ENCODE results near the gene MBD5.

The MBD5 gene

DNA sequence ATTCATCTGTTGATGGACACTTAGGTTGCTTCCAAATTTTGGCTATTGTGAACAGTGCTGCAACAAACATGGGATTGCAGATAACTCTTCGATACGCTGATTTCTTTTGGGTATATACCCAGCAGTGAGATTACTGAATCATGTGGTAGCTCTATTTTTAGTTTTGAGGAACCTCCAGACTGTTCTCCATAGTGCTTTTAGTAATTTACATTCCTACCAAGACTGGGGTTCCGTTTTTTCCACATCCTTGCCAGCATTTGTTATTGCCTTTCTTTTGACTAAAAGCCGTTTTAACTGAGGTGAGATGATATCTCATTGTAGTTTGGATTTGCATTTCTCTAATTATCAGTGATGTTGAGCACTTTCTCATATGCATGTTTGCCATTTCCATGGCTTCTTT is 200.3 kb downstream of the MBD5 start:
- ChIA-PET CTCF (no interaction called here), POLR2A (no interaction called here)
- TF ChIP-seq ARNT (IDR thresholded peaks at IDR 0.05) = no peak
- no peak for TF ChIP-seq BHLHE40 (IDR thresholded peaks at IDR 0.05; ENCODE audit: borderline replicate concordance)
- no peak for TF ChIP-seq FOXK2 (IDR thresholded peaks at IDR 0.05)
- TF ChIP-seq TARDBP (IDR thresholded peaks at IDR 0.05) = no peak
- no peak for TF ChIP-seq LEF1 (IDR thresholded peaks at IDR 0.05; ENCODE audit: borderline replicate concordance)
- TF ChIP-seq, protein P1, sequence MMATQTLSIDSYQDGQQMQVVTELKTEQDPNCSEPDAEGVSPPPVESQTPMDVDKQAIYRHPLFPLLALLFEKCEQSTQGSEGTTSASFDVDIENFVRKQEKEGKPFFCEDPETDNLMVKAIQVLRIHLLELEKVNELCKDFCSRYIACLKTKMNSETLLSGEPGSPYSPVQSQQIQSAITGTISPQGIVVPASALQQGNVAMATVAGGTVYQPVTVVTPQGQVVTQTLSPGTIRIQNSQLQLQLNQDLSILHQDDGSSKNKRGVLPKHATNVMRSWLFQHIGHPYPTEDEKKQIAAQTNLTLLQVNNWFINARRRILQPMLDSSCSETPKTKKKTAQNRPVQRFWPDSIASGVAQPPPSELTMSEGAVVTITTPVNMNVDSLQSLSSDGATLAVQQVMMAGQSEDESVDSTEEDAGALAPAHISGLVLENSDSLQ (IDR thresholded peaks at IDR 0.05) = no peak
- no peak for TF ChIP-seq L3MBTL2 (conservative IDR thresholded peaks at IDR 0.05)
- TF ChIP-seq SUZ12 (IDR thresholded peaks at IDR 0.05) = no peak
- DNase-seq (ENCODE audit: extremely low spot score) = no peak

DNA sequence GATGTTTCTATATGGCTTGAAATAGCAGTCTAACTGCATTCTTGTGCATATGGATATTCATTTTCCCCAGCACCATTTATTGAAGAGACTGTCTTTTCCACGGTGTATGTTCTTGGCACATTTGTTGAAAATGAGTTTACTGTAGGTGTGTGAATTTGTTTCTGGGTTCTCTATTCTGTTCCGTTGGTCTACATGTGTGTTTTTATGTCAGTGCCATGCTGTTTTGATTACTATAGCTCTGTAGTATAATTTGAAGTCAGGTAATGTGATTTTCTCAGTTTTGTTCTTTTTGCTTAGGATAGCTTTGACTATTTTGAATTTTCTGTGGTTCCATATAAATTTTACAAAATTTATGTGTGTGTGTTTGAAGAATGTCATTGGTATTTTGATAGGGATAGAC is 201.0 kb downstream of the MBD5 start:
- CTCF ChIA-PET = no interaction called here
- POLR2A ChIA-PET = no interaction called here
- DNase-seq (ENCODE audit: extremely low spot score) = no peak
- TF ChIP-seq FOXM1 (IDR thresholded peaks at IDR 0.05; ENCODE audit: borderline replicate concordance) = no peak
- no peak for TF ChIP-seq LEF1 (IDR thresholded peaks at IDR 0.05; ENCODE audit: borderline replicate concordance)
- TF ChIP-seq FOXA1 (IDR thresholded peaks at IDR 0.05) = no peak
- no peak for TF ChIP-seq NFRKB (IDR thresholded peaks at IDR 0.05)
- no peak for TF ChIP-seq BHLHE40 (IDR thresholded peaks at IDR 0.05; ENCODE audit: borderline replicate concordance)
- TF ChIP-seq ZNF384 (IDR thresholded peaks at IDR 0.05) = no peak
- TF ChIP-seq SP1 (IDR thresholded peaks at IDR 0.05) = no peak
- no peak for TF ChIP-seq FOXK2 (IDR thresholded peaks at IDR 0.05)
- TF ChIP-seq TARDBP (IDR thresholded peaks at IDR 0.05) = no peak
- TF ChIP-seq HDGF (IDR thresholded peaks at IDR 0.05; ENCODE audit: borderline replicate concordance) = no peak
- TF ChIP-seq, protein P1 (IDR thresholded peaks at IDR 0.05) = no peak
- TF ChIP-seq L3MBTL2 (conservative IDR thresholded peaks at IDR 0.05) = no peak
- TF ChIP-seq ARNT (IDR thresholded peaks at IDR 0.05) = no peak
- no peak for TF ChIP-seq SUZ12 (IDR thresholded peaks at IDR 0.05)
- no peak for TF ChIP-seq ELF4 (IDR thresholded peaks at IDR 0.05)
- no peak for TF ChIP-seq CTBP1 (IDR thresholded peaks at IDR 0.05; ENCODE audit: borderline replicate concordance)

DNA sequence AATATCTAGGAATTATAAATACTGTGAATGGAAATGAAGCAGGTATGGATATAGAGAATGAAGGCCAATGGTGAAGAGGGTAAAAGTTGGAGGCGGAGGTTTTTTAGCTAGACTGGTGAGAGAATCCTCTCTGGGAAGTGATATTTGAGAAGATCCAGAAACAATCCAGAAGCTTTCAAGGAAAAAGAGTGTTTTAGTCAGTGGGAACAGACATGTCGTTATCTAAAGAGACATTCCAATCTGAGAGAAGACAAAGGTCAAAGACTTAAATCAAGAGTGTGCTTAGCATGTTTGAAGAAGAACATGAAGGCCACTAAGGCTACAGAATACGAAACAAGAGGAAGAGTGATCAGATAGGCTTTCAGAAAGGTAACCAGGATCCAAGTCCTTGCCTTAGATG is 211.0 kb downstream of the MBD5 start:
- CTCF ChIA-PET = no interaction called here
- TF ChIP-seq SP1 (IDR thresholded peaks at IDR 0.05) (no peak), ARNT (IDR thresholded peaks at IDR 0.05) (no peak), LEF1 (IDR thresholded peaks at IDR 0.05; ENCODE audit: borderline replicate concordance) (no peak)
- POLR2A ChIA-PET = no interaction called here

DNA sequence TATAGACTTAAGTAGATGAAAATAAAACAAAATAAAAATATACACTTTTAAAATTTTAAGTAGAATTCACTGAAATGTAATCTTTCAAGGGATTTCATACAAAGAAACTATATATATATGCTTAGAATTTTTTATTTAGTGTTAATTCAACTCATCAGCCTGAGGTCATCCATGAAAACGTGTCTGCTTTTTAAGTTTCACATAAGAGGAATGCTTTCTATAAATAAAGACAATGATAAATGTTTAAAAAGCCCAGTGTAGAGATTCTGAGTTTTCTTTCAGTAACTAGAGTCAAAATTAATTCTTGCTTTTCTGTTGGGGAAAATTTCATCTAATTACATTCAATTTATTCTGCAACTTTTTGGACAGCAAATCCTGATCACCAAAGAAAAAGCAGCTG is 213.3 kb downstream of the MBD5 start:
- TF ChIP-seq LEF1 (IDR thresholded peaks at IDR 0.05; ENCODE audit: borderline replicate concordance) (no peak), ELF4 (IDR thresholded peaks at IDR 0.05) (no peak), SP1 (IDR thresholded peaks at IDR 0.05) (no peak), CTBP1 (IDR thresholded peaks at IDR 0.05; ENCODE audit: borderline replicate concordance) (no peak), ARNT (IDR thresholded peaks at IDR 0.05) (no peak), ZNF384 (IDR thresholded peaks at IDR 0.05) (no peak), BHLHE40 (IDR thresholded peaks at IDR 0.05; ENCODE audit: borderline replicate concordance) (no peak), TARDBP (IDR thresholded peaks at IDR 0.05) (no peak), FOXK2 (IDR thresholded peaks at IDR 0.05) (no peak), HDGF (IDR thresholded peaks at IDR 0.05; ENCODE audit: borderline replicate concordance) (no peak)
- ChIA-PET POLR2A (no interaction called here), CTCF (no interaction called here)
- no peak for DNase-seq (ENCODE audit: extremely low spot score)

More for the DNA sequence above, 211.0 kb downstream of the MBD5 start:
- no peak for DNase-seq (ENCODE audit: extremely low spot score)

DNA sequence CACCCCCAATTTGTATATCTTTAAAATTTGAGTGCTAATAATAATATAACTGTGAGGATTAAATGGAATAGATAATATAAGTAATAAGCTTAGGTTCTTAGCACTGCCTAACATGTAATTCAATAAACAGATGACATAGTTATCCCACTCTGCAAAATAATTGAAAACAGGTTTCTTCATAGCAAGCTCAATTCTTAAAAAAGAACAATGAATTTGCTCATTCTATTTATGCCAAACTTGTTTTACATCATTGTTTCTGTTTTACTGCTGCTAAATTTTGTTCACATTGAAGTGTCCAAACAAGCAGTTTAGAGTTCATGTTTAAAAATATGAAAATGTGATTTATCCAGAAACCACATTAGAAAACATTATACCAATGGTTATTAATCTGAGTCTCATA is 217.0 kb downstream of the MBD5 start:
- ChIA-PET POLR2A (no interaction called here), CTCF (no interaction called here)
- no peak for TF ChIP-seq ELF4 (IDR thresholded peaks at IDR 0.05)
- TF ChIP-seq FOXA1 (IDR thresholded peaks at IDR 0.05) = no peak
- TF ChIP-seq SUZ12 (IDR thresholded peaks at IDR 0.05) = no peak
- no peak for TF ChIP-seq ZNF384 (IDR thresholded peaks at IDR 0.05)
- TF ChIP-seq LEF1 (IDR thresholded peaks at IDR 0.05; ENCODE audit: borderline replicate concordance) = no peak
- TF ChIP-seq TARDBP (IDR thresholded peaks at IDR 0.05) = no peak
- TF ChIP-seq SP1 (IDR thresholded peaks at IDR 0.05) = no peak
- no peak for TF ChIP-seq BHLHE40 (IDR thresholded peaks at IDR 0.05; ENCODE audit: borderline replicate concordance)
- TF ChIP-seq CTBP1 (IDR thresholded peaks at IDR 0.05; ENCODE audit: borderline replicate concordance) = no peak
- no peak for TF ChIP-seq NFRKB (IDR thresholded peaks at IDR 0.05)
- no peak for TF ChIP-seq HDGF (IDR thresholded peaks at IDR 0.05; ENCODE audit: borderline replicate concordance)
- no peak for TF ChIP-seq FOXM1 (IDR thresholded peaks at IDR 0.05; ENCODE audit: borderline replicate concordance)
- TF ChIP-seq FOXK2 (IDR thresholded peaks at IDR 0.05) = no peak
- TF ChIP-seq ARNT (IDR thresholded peaks at IDR 0.05) = no peak
- no peak for TF ChIP-seq L3MBTL2 (conservative IDR thresholded peaks at IDR 0.05)
- TF ChIP-seq, protein P1 (IDR thresholded peaks at IDR 0.05) = no peak
- no peak for DNase-seq (ENCODE audit: extremely low spot score)

DNA sequence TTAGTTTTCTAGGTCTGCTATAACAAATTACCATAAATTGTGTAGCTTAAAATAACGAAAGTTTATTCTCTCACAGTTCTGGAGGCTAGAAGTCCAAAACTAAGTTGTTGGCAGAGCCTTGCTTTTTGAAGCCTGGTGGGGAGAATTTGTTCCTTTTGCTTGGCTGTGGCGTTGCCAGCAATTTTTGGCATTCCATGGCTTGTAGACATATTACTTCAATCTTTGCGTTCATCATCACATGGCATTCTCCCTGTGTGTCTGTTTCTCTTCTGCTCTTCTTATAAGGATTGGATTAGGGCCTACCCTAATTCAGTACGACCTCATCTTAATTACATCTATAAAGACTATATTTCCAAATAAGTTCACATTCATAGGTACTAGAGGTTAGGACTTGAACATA is 217.7 kb downstream of the MBD5 start:
- no peak for TF ChIP-seq NFRKB (IDR thresholded peaks at IDR 0.05)
- TF ChIP-seq FOXA1 (IDR thresholded peaks at IDR 0.05) = no peak
- TF ChIP-seq ELF4 (IDR thresholded peaks at IDR 0.05) = no peak
- TF ChIP-seq, protein P1 (IDR thresholded peaks at IDR 0.05) = no peak
- TF ChIP-seq ZNF384 (IDR thresholded peaks at IDR 0.05) = no peak
- no peak for TF ChIP-seq ARNT (IDR thresholded peaks at IDR 0.05)
- TF ChIP-seq LEF1 (IDR thresholded peaks at IDR 0.05; ENCODE audit: borderline replicate concordance) = no peak
- TF ChIP-seq TARDBP (IDR thresholded peaks at IDR 0.05) = no peak
- ChIA-PET POLR2A (no interaction called here), CTCF (no interaction called here)
- DNase-seq (ENCODE audit: extremely low spot score) = no peak
